Breast epithelium (tissue), 4 donors: ENCODE data around the gene KRT8. TPM values are rescaled to one million over a fixed set of nuclear protein-coding genes. Genes with fewer than 3 reads are reported as not detected.
A peak's percentile ranks its signal among the peaks of the same experiment; 100 is the strongest.

ENCODE experiments used
- DNase-seq, 2 donors: peaks; one replicate each; pipeline ENCODE4 v3.0.0-alpha.2; 2019; ENCODE audit warnings: low spot score in 2 of 2
- H3K27ac ChIP-seq, 2 donors: fragments of 200-600 bp; sonication (generic) in 1 of 2; one replicate each; pipeline ENCODE4 v1.5.1; 2016 to 2019; ENCODE audit warnings: mild to moderate bottlenecking in 1 of 2
- H3K27me3 ChIP-seq, 2 donors: fragments of 200-600 bp; sonication (generic) in 1 of 2; one replicate each; pipeline versions ENCODE4 v1.5.1 to v1.6.0; 2017 to 2019; ENCODE audit warnings: control low read depth in 1 of 2, mild to moderate bottlenecking in 1 of 2
- H3K36me3 ChIP-seq: fragments of 200-600 bp; one replicate; pipeline ENCODE4 v1.5.1; 2019
- H3K4me1 ChIP-seq, 2 donors: fragments of 200-600 bp; sonication (generic); one replicate each; pipeline ENCODE4 v1.5.1; 2016 to 2019; ENCODE audit warnings: control low read depth in 1 of 2
- H3K4me3 ChIP-seq, 3 donors: fragments of 200-600 bp; sonication (generic); 1 replicate in 2 of 3; 2 replicates in 1 of 3; pipeline ENCODE4 v1.5.1; 2016 to 2019; ENCODE audit warnings: mild to moderate bottlenecking in 3 of 3, moderate library complexity in 2 of 3
- H3K9me3 ChIP-seq, 2 donors: fragments of 200-600 bp; sonication (generic) in 1 of 2; one replicate each; pipeline ENCODE4 v1.5.1; 2016 to 2019; ENCODE audit warnings: control low read depth in 1 of 2
- CTCF ChIP-seq, 3 donors: fragments of 450-650 bp; IDR thresholded peaks; one replicate each; pipeline ENCODE4 v1.5.1; 2016 to 2017; ENCODE audit warnings: antibody characterized with exemption in 3 of 3, mild to moderate bottlenecking in 3 of 3, moderate library complexity in 3 of 3
- POLR2A ChIP-seq: fragments of 450-650 bp; IDR thresholded peaks from one replicate; pipeline ENCODE4 v1.6.1; 2016; ENCODE audit warnings: antibody characterized with exemption, mild to moderate bottlenecking, moderate library complexity
- POLR2AphosphoS5 ChIP-seq, 3 donors: sonication (generic); formaldehyde crosslinking; IDR thresholded peaks; one replicate each; pipeline ENCODE4 v1.6.1; 2017; ENCODE audit warnings: antibody characterized with exemption in 3 of 3
- intact Hi-C: fragments of 100-400 bp; cut with DNase I; formaldehyde crosslinking; loops from one replicate; pipeline ENCODE4 v1.15.1; 2023; ENCODE audit warnings: low total_unique reads
- total RNA-seq, 3 donors: library from RNA; depleted of rRNA; stranded (reverse); fragments of >200 nt; gene quantifications; one replicate each; pipeline ENCODE4 v1.1.0, GENCODE V29; 2016

Gene KRT8
- total RNA-seq, 3 donors from 2014 or later, result 4.6 to 430 (median 153) TPM

DNA sequence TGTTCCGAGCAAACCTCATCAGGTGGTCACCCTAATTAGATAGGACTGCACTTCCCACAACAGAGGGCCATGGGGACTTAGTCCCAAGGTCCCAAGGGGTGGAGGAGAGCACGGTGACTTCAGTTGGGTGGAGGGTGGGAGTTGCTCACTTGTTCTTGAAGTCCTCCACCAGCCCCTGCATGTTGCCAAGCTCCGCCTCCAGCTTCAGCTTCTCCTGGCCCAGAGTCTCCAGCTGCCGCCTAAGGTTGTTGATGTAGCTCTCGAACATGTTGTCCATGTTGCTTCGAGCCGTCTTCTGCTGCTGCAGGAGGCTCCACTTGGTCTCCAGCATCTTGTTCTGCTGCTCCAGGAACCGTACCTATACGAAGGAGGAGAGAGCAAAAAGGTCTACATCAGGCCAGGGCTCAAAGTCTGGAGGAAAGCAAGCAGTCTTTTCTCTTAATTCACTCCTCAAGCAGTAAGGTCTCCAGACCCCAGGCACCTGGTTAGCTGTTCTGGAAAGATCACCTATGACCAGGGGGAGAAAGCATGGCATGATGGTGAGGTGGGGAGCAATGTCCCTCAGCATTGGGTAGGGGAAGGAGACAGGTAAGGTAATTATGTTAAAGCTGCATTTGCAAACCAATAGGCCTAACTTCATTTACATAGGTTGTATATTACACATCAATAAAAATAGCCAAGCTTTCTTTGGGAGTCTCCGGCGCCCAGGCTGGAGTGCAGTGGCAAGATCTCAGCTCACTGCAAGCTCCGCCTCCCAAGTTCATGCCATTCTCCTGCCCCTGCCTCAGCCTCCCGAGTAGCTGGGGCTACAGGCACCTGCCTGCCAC lies 2.9 kb downstream of the KRT8 start:
- no peaks in the 10 kb centered on the region for H3K9me3 ChIP-seq
- peak overlapping the region in 2 of 3 donors; percentile 67 to 75 for H3K4me3 ChIP-seq
- DNase-seq, result peak in 1 of 2 donors; percentile 41
- TF ChIP-seq CTCF (IDR thresholded peaks at IDR 0.05) (no peak), POLR2AphosphoS5 (IDR thresholded peaks at IDR 0.05) (no peak), POLR2A (no peak)
- no peaks in the 10 kb centered on the region for H3K27me3 ChIP-seq
- no peaks in the 10 kb centered on the region for H3K36me3 ChIP-seq
- intact Hi-C loops, result no loop called here
- peak overlapping the region; percentile 13 to 31 for H3K27ac ChIP-seq
- H3K4me1 ChIP-seq, result peaks cover 3 to 7% of the 10 kb centered on the region in 2 donors

DNA sequence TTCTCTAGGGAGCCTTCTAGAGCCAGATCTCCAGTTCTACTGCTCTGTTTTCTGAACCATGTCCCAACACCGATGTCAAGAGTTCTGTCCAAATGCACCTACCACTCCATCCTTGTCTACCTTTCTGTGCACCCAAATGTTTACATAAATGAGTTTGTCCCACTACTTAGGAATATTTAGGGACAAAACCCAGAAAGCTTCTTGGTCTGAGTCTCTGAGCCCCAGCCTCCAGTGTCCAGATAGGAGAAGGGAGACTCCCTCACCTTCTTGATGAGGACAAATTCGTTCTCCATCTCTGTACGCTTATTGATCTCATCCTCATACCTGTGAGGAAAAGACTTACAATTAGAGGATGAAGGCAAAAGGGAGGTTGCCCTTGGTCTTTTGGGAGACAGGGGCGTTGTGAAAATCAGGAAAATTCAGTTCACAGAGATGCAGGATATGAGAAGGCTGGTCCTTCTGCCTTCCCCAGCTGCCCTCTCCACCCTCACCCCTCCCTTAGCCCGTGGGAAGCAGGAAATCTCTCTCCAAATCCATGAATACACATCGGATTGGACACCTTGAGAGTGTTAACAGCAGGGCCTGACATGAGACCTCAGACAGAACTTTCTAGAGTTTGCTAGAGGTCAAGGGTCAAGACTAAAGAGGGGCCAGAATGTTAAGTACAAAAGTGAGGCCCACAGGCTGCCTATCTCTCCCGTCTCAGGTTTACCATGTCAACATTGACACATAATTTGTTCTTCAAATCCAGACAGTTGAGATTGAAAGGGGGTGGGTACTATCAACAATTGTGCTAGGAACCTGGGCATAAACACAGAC lies 3.8 kb downstream of the KRT8 start:
- H3K4me1 ChIP-seq, result peaks cover 0 to 3% of the 10 kb centered on the region in 2 donors
- H3K9me3 ChIP-seq, result no peaks in the 10 kb centered on the region
- no peak for DNase-seq
- no peaks in the 10 kb centered on the region for H3K27me3 ChIP-seq
- no peak overlapping the region for H3K4me3 ChIP-seq
- intact Hi-C loops, result no loop called here
- no peaks in the 10 kb centered on the region for H3K36me3 ChIP-seq
- peak overlapping the region; percentile 5 to 31 for H3K27ac ChIP-seq
- TF ChIP-seq POLR2A (no peak), POLR2AphosphoS5 (IDR thresholded peaks at IDR 0.05) (peak in 1 of 3 donors; percentile 8), CTCF (IDR thresholded peaks at IDR 0.05) (no peak)

- Histone ChIP-seq H3K4me1 (peaks cover 0 to 3% of the 10 kb centered on the region in 2 donors), H3K9me3 (no peaks in the 10 kb centered on the region), H3K27ac (peak overlapping the region in 1 of 2 donors; percentile 5), H3K27me3 (no peaks in the 10 kb centered on the region), H3K4me3 (no peak overlapping the region), H3K36me3 (no peaks in the 10 kb centered on the region)
- no peak for DNase-seq
- intact Hi-C loops, result no loop called here
- TF ChIP-seq POLR2A (no peak), POLR2AphosphoS5 (IDR thresholded peaks at IDR 0.05) (peak in 1 of 3 donors; percentile 7), CTCF (IDR thresholded peaks at IDR 0.05) (no peak)
These were observed 4.5 kb downstream of the KRT8 start for GRCh38 chr12:52900166-52900895.

- intact Hi-C loops, result no loop called here
- no peaks in the 10 kb centered on the region for H3K27me3 ChIP-seq
These were observed 5.4 kb downstream of the KRT8 start for GRCh38 chr12:52899338-52900035.

More at GRCh38 chr12:52899338-52900035, 5.4 kb downstream of the KRT8 start:
- Histone ChIP-seq H3K4me3 (no peak overlapping the region), H3K36me3 (no peaks in the 10 kb centered on the region), H3K9me3 (no peaks in the 10 kb centered on the region), H3K27ac (no peak overlapping the region), H3K4me1 (peaks cover 0 to 3% of the 10 kb centered on the region in 2 donors)
- no peak for DNase-seq
- TF ChIP-seq POLR2A (no peak), POLR2AphosphoS5 (IDR thresholded peaks at IDR 0.05) (no peak), CTCF (IDR thresholded peaks at IDR 0.05) (no peak)
